ENCODE results near the gene ST3GAL5.

DNA sequence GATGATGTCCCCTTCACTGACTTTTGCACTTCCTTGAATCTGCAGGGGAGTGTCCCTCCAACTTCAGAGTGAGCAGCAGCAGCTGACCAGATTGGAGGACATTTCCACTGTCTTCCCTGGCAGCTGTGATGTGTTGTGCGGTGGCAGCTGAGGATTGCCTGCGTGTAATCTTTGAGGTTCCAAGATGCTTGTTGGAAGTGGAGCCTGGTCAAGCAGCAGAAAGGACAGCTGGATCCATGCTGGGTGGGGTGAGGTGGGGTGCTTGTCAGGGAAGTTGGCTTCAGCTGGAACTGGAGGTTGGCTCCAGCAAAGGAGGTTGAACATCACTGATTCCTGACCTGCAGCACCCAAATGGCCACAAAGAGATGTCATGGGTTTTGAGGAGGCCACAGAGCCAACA is 64.8 kb downstream of the ST3GAL5 start:
- TF ChIP-seq POLR2A (IDR thresholded peaks at IDR 0.05) (no peak), CTCF (IDR thresholded peaks at IDR 0.05) (no peak), EP300 (IDR thresholded peaks at IDR 0.05) (no peak)
